ENCODE measurements around the gene TRIM15.
"Not testable (repeated sequence)": the region's sequence is repeated elsewhere in the genome, so short reads cannot be mapped to it uniquely, and the experiment has no call there.

TRIM15 gene

DNA sequence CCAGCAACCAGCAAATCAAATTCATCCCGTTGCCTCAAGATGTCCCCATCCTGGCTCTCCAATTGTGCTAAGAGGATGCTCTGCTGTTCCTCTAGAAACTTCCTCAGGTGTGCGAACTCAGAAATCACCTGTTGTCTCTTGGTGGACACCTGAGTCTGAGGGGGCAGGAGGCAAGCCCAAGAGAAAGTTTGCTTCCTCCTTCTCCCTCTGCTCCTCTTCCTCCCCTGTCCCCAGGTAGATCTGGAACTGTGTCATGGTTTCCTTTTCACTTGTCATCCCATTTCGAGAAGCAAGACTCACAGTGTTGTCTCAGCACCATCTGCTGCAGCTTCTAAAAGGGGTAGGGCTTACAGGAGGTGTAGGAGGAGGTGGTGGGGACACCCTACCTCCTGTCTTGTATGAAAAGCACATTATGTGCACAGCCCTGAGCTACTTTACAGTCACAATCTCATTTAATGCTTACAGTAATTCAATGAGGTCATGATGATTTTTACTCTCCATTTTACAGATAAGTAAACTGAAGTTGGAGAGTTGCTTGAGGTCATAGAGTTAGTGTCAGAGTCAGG, 4.8 kb upstream of the TRIM15 start:
- H3K4me3 ChIP-seq (ENCODE audit: low read length) = no peak overlapping the region
- no peak overlapping the region for H3K9ac ChIP-seq (ENCODE audit: low read length)
- no peaks in the 10 kb centered on the region for H3K27me3 ChIP-seq (ENCODE audit: control insufficient read depth, insufficient read depth, low read length)
- no peaks in the 10 kb centered on the region for H3K36me3 ChIP-seq (ENCODE audit: control insufficient read depth, insufficient read depth, low read length)
- no peak overlapping the region for H3K27ac ChIP-seq (ENCODE audit: low read depth, low read length)
- no peaks in the 10 kb centered on the region for H3K4me1 ChIP-seq (ENCODE audit: control insufficient read depth, insufficient read depth, low read length)

- no peak overlapping the region for H3K4me3 ChIP-seq (ENCODE audit: low read length)
- no peaks in the 10 kb centered on the region for H3K36me3 ChIP-seq (ENCODE audit: control insufficient read depth, insufficient read depth, low read length)
- no peaks in the 10 kb centered on the region for H3K4me1 ChIP-seq (ENCODE audit: control insufficient read depth, insufficient read depth, low read length)
- no peak overlapping the region for H3K27ac ChIP-seq (ENCODE audit: low read depth, low read length)
- H3K27me3 ChIP-seq (ENCODE audit: control insufficient read depth, insufficient read depth, low read length) = no peaks in the 10 kb centered on the region
- no peak overlapping the region for H3K9ac ChIP-seq (ENCODE audit: low read length)
These were observed 3.1 kb upstream of the TRIM15 start for GRCh38 chr6:30160008-30160784.

- Histone ChIP-seq H3K9ac (ENCODE audit: low read length) (no peak within 1 kb of the TSS), H3K36me3 (ENCODE audit: control insufficient read depth, insufficient read depth, low read length) (no peaks in the 10 kb centered on the region), H3K4me1 (ENCODE audit: control insufficient read depth, insufficient read depth, low read length) (no peaks in the 10 kb centered on the region), H3K27ac (ENCODE audit: low read depth, low read length) (no peak within 1 kb of the TSS), H3K27me3 (ENCODE audit: control insufficient read depth, insufficient read depth, low read length) (no peaks in the 10 kb centered on the region), H3K4me3 (ENCODE audit: low read length) (no peak within 1 kb of the TSS)
These were observed 2.4 kb upstream of the TRIM15 start, which contains the start of gene TRIM10 for GRCh38 chr6:30160785-30161531. Gene TRIM10, minus strand, starts transcription at chr6:30161211. Its CDS starts 353 bp downstream, at chr6:30160858.

DNA sequence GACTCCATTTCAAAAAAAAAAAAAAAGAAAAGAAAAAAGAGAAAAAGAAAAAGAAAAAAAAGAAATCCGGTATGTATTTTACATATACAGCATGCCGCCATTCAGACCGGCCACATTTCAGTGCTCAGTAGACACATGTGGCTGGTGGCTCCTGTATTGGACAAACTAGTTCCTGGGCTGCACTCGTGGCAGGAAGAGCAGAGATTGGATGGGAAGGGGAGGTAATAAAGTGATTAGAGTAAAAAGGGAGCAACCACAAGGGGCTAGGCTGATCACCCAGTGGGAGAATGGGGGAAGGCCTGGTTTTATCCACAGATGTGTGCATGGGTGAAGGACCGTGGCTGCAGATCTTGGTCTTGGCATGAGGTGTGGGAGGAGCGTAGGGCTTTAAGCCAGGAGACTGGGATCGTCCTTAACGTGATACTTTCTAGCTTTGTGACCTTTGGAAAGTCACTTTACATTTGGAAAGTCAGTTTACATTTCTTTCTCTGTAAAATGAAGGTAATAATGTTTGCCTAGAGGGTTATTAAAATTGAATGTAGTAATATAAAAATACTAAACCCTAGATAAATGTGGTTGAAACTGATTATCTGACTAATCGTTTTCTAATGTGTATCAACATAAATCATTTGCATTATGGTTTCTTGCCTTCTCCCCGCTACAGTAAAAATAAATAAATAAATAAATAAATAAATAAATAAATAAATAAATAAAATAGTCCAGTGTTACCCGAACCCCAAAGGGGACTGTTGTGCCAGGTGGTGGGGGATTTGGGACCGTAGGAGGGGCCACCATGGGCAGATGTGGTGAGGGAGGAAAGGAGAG, 869 bp upstream of the TRIM15 start:
- Histone ChIP-seq H3K4me3 (ENCODE audit: low read length) (no peak overlapping the region), H3K9ac (ENCODE audit: low read length) (no peak overlapping the region), H3K27ac (ENCODE audit: low read depth, low read length) (no peak overlapping the region), H3K4me1 (ENCODE audit: control insufficient read depth, insufficient read depth, low read length) (no peaks in the 10 kb centered on the region), H3K36me3 (ENCODE audit: control insufficient read depth, insufficient read depth, low read length) (no peaks in the 10 kb centered on the region), H3K27me3 (ENCODE audit: control insufficient read depth, insufficient read depth, low read length) (no peaks in the 10 kb centered on the region)

DNA sequence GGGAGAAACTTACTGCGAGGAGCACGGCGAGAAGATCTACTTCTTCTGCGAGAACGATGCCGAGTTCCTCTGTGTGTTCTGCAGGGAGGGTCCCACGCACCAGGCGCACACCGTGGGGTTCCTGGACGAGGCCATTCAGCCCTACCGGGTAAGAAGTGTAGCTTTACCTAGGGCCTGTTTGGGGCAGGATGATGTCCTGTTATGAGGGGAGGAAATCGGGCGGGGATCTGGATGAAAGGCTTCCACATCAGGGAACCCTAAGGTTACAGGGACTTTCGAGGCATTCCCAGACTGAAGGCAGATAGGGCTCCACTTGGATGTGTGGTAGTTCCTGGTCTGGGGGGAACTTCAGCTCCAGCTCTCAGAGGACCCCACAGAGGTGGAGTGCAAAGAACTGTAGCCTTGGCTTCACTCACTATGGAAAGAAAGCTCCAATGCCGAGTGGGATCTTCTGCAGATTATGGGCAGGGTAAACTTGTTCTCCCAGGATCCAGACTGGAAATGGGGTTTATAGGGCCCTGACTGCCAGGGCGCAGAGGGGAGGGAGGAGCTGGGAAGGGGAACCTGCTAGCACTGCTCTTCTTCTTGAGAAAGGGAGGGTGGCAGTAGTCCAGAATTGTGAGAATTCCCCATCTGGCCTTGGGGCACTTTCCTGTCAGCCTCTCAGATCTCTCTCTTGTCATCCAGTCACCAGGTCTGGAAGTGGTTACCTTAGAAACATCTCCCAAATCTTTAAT, 740 bp downstream of the TRIM15 start:
- no peaks in the 10 kb centered on the region for H3K4me1 ChIP-seq (ENCODE audit: control insufficient read depth, insufficient read depth, low read length)
- H3K9ac ChIP-seq (ENCODE audit: low read length) = no peak overlapping the region
- no peak overlapping the region for H3K27ac ChIP-seq (ENCODE audit: low read depth, low read length)
- peak overlapping the region; percentile 57 for H3K4me3 ChIP-seq (ENCODE audit: low read length)
- H3K27me3 ChIP-seq (ENCODE audit: control insufficient read depth, insufficient read depth, low read length) = peaks cover 3% of the 10 kb centered on the region
- H3K36me3 ChIP-seq (ENCODE audit: control insufficient read depth, insufficient read depth, low read length) = no peaks in the 10 kb centered on the region

DNA sequence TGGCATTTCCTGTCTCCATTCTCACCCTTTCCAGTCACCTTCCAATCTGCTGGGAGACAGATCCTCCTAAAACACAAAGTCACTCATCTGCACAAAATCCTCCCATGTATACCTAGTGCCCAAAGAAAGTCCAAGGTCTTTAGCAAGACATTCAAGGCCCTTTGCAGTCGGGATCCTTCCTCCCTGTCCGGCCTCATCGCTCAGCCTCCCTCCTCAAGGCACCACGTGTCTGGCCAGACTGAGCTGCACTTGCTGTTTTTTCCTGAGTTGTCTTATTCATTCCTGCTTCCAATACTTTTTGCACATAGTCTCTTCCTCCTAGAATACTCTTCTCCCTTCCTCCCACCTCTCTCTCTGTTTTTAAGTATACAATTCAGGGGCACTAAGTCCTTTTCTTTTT, 1.4 kb downstream of the TRIM15 start:
- H3K4me3 ChIP-seq (ENCODE audit: low read length) = peak overlapping the region; percentile 57

GRCh38 chr6:30165238-30165637, 1.9 kb downstream of the TRIM15 start:
- not testable (repeated sequence) for H3K4me3 ChIP-seq (ENCODE audit: low read length); H3K27me3 ChIP-seq (ENCODE audit: control insufficient read depth, insufficient read depth, low read length); H3K27ac ChIP-seq (ENCODE audit: low read depth, low read length); H3K4me1 ChIP-seq (ENCODE audit: control insufficient read depth, insufficient read depth, low read length); H3K9ac ChIP-seq (ENCODE audit: low read length); H3K36me3 ChIP-seq (ENCODE audit: control insufficient read depth, insufficient read depth, low read length)

More for the DNA sequence above, 1.4 kb downstream of the TRIM15 start:
- Histone ChIP-seq H3K27me3 (ENCODE audit: control insufficient read depth, insufficient read depth, low read length) (peaks cover 3% of the 10 kb centered on the region), H3K36me3 (ENCODE audit: control insufficient read depth, insufficient read depth, low read length) (no peaks in the 10 kb centered on the region), H3K9ac (ENCODE audit: low read length) (no peak overlapping the region), H3K27ac (ENCODE audit: low read depth, low read length) (no peak overlapping the region), H3K4me1 (ENCODE audit: control insufficient read depth, insufficient read depth, low read length) (no peaks in the 10 kb centered on the region)

GRCh38 chr6:30167101-30167500, 3.8 kb downstream of the TRIM15 start:
- no peak overlapping the region for H3K4me3 ChIP-seq (ENCODE audit: low read length)
- H3K27ac ChIP-seq (ENCODE audit: low read depth, low read length) = no peak overlapping the region
- no peaks in the 10 kb centered on the region for H3K36me3 ChIP-seq (ENCODE audit: control insufficient read depth, insufficient read depth, low read length)
- H3K9ac ChIP-seq (ENCODE audit: low read length) = no peak overlapping the region
- H3K27me3 ChIP-seq (ENCODE audit: control insufficient read depth, insufficient read depth, low read length) = peaks cover 9% of the 10 kb centered on the region
- H3K4me1 ChIP-seq (ENCODE audit: control insufficient read depth, insufficient read depth, low read length) = no peaks in the 10 kb centered on the region

GRCh38 chr6:30168741-30169140, 5.4 kb downstream of the TRIM15 start:
- H3K27me3 ChIP-seq (ENCODE audit: control insufficient read depth, insufficient read depth, low read length) = peaks cover 13% of the 10 kb centered on the region
- no peaks in the 10 kb centered on the region for H3K36me3 ChIP-seq (ENCODE audit: control insufficient read depth, insufficient read depth, low read length)
- H3K9ac ChIP-seq (ENCODE audit: low read length) = no peak overlapping the region
- no peaks in the 10 kb centered on the region for H3K4me1 ChIP-seq (ENCODE audit: control insufficient read depth, insufficient read depth, low read length)
- H3K4me3 ChIP-seq (ENCODE audit: low read length) = no peak overlapping the region
- no peak overlapping the region for H3K27ac ChIP-seq (ENCODE audit: low read depth, low read length)

- no peak overlapping the region for H3K27ac ChIP-seq (ENCODE audit: low read depth, low read length)
- H3K27me3 ChIP-seq (ENCODE audit: control insufficient read depth, insufficient read depth, low read length) = peaks cover 13% of the 10 kb centered on the region
- H3K4me1 ChIP-seq (ENCODE audit: control insufficient read depth, insufficient read depth, low read length) = no peaks in the 10 kb centered on the region
- no peak overlapping the region for H3K4me3 ChIP-seq (ENCODE audit: low read length)
- no peaks in the 10 kb centered on the region for H3K36me3 ChIP-seq (ENCODE audit: control insufficient read depth, insufficient read depth, low read length)
- H3K9ac ChIP-seq (ENCODE audit: low read length) = no peak overlapping the region
These were observed 6.6 kb downstream of the TRIM15 start for GRCh38 chr6:30169658-30170614.

All from rectal smooth muscle tissue (tissue), 1 donor.